HepG2 (cell line): ENCODE results near the gene DENND1C. TPM values are rescaled to one million over a fixed set of nuclear protein-coding genes. Genes with fewer than 3 reads are reported as not detected.

Experiments used
- ATAC-seq: fragments of 200-7000 bp; cut with Tn5 transposase; 3 replicates; pipeline ENCODE4 v1.9.1; 2020; ENCODE audit warnings: mild to moderate bottlenecking, moderate library complexity
- BruUV-seq: library from RNA; stranded (reverse); fragments of 400-500 nt; replicated peaks from 2 replicates; lab custom pipeline; 2021; lab: Mats Ljungman, UMichigan
- CTCF ChIA-PET: fragments of 300-600 bp; formaldehyde crosslinking; extraction: SDS; loops from one replicate; lab custom pipeline; 2021; ENCODE audit warnings: low total read pairs, inconsistent platforms, low intra/inter-chr PET ratio; lab: Yijun Ruan, JAX
- POLR2A ChIA-PET: fragments of 350-600 bp; sonication (Branson Sonifier 250); formaldehyde crosslinking; loops from one replicate; lab custom pipeline; 2020; ENCODE audit warnings: antibody characterized with exemption, inconsistent platforms; lab: Yijun Ruan, JAX
- DNase-seq: peaks from one replicate; pipeline ENCODE4 v3.0.0-alpha.2; 2015; ENCODE audit warnings: low spot score
- FAIRE-seq: peaks from 3 replicates; lab custom pipeline; 2011; peaks lifted over from hg19 to GRCh38; lab: Jason Lieb, UNC
- H2AFZ ChIP-seq: one replicate; pipeline ENCODE4 v1.6.1; 2011; ENCODE audit warnings: low read length, inconsistent platforms
- H3K27ac ChIP-seq: fragments of 300-600 bp; 3 replicates; pipeline ENCODE4 v1.8.0; 2011; ENCODE audit warnings: mixed run types, mild to moderate bottlenecking, mixed read lengths, low read length, inconsistent platforms; ENCODE audit not compliant: insufficient read depth; ENCODE audit errors: extremely low read length
- H3K27me3 ChIP-seq, 2 experiments: fragments of 200-600 bp in 1 of 2; 2 replicates in 1 of 2; 3 replicates in 1 of 2; pipeline versions ENCODE4 v1.6.0 to v1.8.0; 2011; ENCODE audit warnings: low read length in 2 of 2, mild to moderate bottlenecking in 2 of 2, moderate library complexity in 2 of 2, inconsistent platforms in 1 of 2; ENCODE audit not compliant: insufficient read depth in 2 of 2, control insufficient read depth in 1 of 2
- H3K36me3 ChIP-seq, 2 experiments: fragments of 200-600 bp in 1 of 2; replicated peaks in 1 of 2; 2 replicates in 1 of 2; 3 replicates in 1 of 2; pipeline versions ENCODE4 v1.5.1 to v1.8.0; 2011; ENCODE audit warnings: low read length in 2 of 2, inconsistent platforms in 1 of 2; ENCODE audit not compliant: insufficient read depth in 2 of 2, control insufficient read depth in 1 of 2
- H3K4me1 ChIP-seq: 2 replicates; pipeline ENCODE4 v1.5.1; 2012; ENCODE audit warnings: low read length, inconsistent platforms; ENCODE audit not compliant: insufficient read depth
- H3K4me2 ChIP-seq: 2 replicates; pipeline ENCODE4 v1.6.0; 2011; ENCODE audit warnings: low read depth, low read length, inconsistent platforms
- H3K4me3 ChIP-seq, 3 experiments: fragments of 200-600 bp in 1 of 3; sonication (generic), shearing (Covaris generic) in 1 of 3; replicated peaks in 1 of 3; 2 replicates each; pipeline ENCODE4 v1.5.1; 2011 to 2016; ENCODE audit warnings: low read length in 3 of 3, inconsistent platforms in 2 of 3, low read depth in 2 of 3, mild to moderate bottlenecking in 2 of 3, control low read depth in 1 of 3, mixed read lengths in 1 of 3; ENCODE audit not compliant: insufficient read depth in 1 of 3
- H3K79me2 ChIP-seq: one replicate; pipeline ENCODE4 v1.6.1; 2011; ENCODE audit warnings: low read length, inconsistent platforms; ENCODE audit not compliant: insufficient read depth
- H3K9ac ChIP-seq: 2 replicates; pipeline ENCODE4 v1.6.0; 2011; ENCODE audit warnings: mild to moderate bottlenecking, low read depth, low read length, inconsistent platforms; ENCODE audit not compliant: insufficient read depth
- H3K9me3 ChIP-seq: 2 replicates; pipeline ENCODE4 v1.5.1; 2012; ENCODE audit warnings: mild to moderate bottlenecking, low read length
- H4K20me1 ChIP-seq: 2 replicates; pipeline ENCODE4 v1.6.0; 2011; ENCODE audit warnings: inconsistent platforms, mild to moderate bottlenecking, low read length, moderate library complexity; ENCODE audit not compliant: insufficient read depth
- GRHL1 ChIP-seq: sonication (generic); formaldehyde crosslinking; conservative IDR thresholded peaks from 2 replicates; pipeline ENCODE4 v1.8.0; 2022; ENCODE audit warnings: missing genetic modification reagents
- HNF4A ChIP-seq: sonication (generic); formaldehyde crosslinking; IDR thresholded peaks from 2 replicates; pipeline ENCODE4 v1.4.0; 2020; ENCODE audit warnings: missing genetic modification reagents
- HOXA7 ChIP-seq: sonication (generic); formaldehyde crosslinking; IDR thresholded peaks from 2 replicates; pipeline ENCODE4 v1.8.1; 2022; ENCODE audit warnings: mild to moderate bottlenecking, missing genetic modification reagents, moderate library complexity
- KDM5B ChIP-seq: sonication (generic); formaldehyde crosslinking; IDR thresholded peaks from 2 replicates; pipeline ENCODE4 v1.4.0; 2020; ENCODE audit warnings: missing genetic modification reagents, mild to moderate bottlenecking, borderline replicate concordance
- MAX ChIP-seq: IDR thresholded peaks from 2 replicates; pipeline ENCODE4 v1.6.1; 2012; ENCODE audit warnings: inconsistent platforms
- MEIS1 ChIP-seq: sonication (generic); formaldehyde crosslinking; IDR thresholded peaks from 2 replicates; pipeline ENCODE4 v1.9.0; 2021; ENCODE audit warnings: mild to moderate bottlenecking, missing genetic modification reagents, moderate library complexity, borderline replicate concordance
- SMYD3 ChIP-seq: sonication (generic); formaldehyde crosslinking; IDR thresholded peaks from 2 replicates; pipeline ENCODE4 v1.8.1; 2023; ENCODE audit warnings: mild to moderate bottlenecking, missing genetic modification reagents
- THAP11 ChIP-seq: IDR thresholded peaks from 2 replicates; pipeline ENCODE4 v1.6.1; 2016; ENCODE audit warnings: missing biosample characterization, missing genetic modification reagents
- ZNF142 ChIP-seq: sonication (generic); formaldehyde crosslinking; IDR thresholded peaks from 2 replicates; pipeline ENCODE4 v1.4.0; 2020; ENCODE audit warnings: missing genetic modification reagents
- ZNF18 ChIP-seq: sonication (generic); formaldehyde crosslinking; IDR thresholded peaks from 2 replicates; pipeline ENCODE4 v1.8.0; 2022; ENCODE audit warnings: mild to moderate bottlenecking, missing genetic modification reagents; ENCODE audit not compliant: insufficient replicate concordance
- ZNF580 ChIP-seq: IDR thresholded peaks from 2 replicates; pipeline ENCODE4 v1.6.1; 2016; ENCODE audit warnings: low read depth, borderline replicate concordance
- WGBS: methylation state at CpG from one replicate; pipeline ENCODE4 v1.1.6; 2017; ENCODE audit warnings: low lambda C conversion rate; 5-methylcytosine and 5-hydroxymethylcytosine counted together
- in situ Hi-C: cut with HindIII; loops from 2 replicates; pipeline ENCODE4 v1.10.0; 2017; ENCODE audit warnings: low pct_unique_long_range_greater_than_20kb; ENCODE audit not compliant: extremely low pct_ligation_motif_present
- intact Hi-C: fragments of 100-400 bp; cut with micrococcal nuclease; formaldehyde crosslinking; loops from one replicate; pipeline ENCODE4 v1.10.0; 2022; ENCODE audit not compliant: unreplicated experiment
- polyA plus RNA-seq, 8 experiments: library from polyadenylated mRNA; depleted of rRNA in 3 of 8; stranded (reverse) in 7 of 8; unstranded in 1 of 8; fragments of >200 nt; fragmentation: Illumina TruSeq in 4 of 8; extraction: Trizol in 4 of 8; gene quantifications; 2 replicates each; pipeline versions ENCODE4 v1.2.1 to v1.2.3, GENCODE V29; 2011 to 2016; ENCODE audit warnings: low read depth in 4 of 8, missing spikeins in 1 of 8, mixed read lengths in 1 of 8; ENCODE audit not compliant: insufficient read depth in 1 of 8
- total RNA-seq, 5 experiments: library from RNA; depleted of rRNA; stranded (reverse); fragments of >200 nt; fragmentation: Illumina TruSeq; extraction: Trizol; gene quantifications; 2 replicates each; pipeline ENCODE4 v1.2.3, GENCODE V29; 2016; ENCODE audit warnings: low read depth in 1 of 5

The DENND1C gene
- total and polyA plus RNA-seq, 2 of the 13 experiments (the other 11 are each of a cell fraction or from before 2014, with no cell fraction given), result 0.04 to 0.73 TPM

GRCh38 chr19:6509118-6509971 lies 27.8 kb upstream of the DENND1C start:
- ATAC-seq, result peak; percentile 78
- ChIA-PET POLR2A (no interaction called here), CTCF (no interaction called here)
- H3K4me1 ChIP-seq, result peaks cover 54% of the 10 kb centered on the region
- H3K4me2 ChIP-seq, result peak overlapping the region; percentile 57
- H3K27me3 ChIP-seq, result no peaks in the 10 kb centered on the region
- no peaks in the 10 kb centered on the region for H3K9me3 ChIP-seq
- intact Hi-C loops, result no loop called here
- peak overlapping the region in 1 of 3 experiments; percentile 29; a peak in 2 of 6 replicates for H3K4me3 ChIP-seq
- FAIRE-seq, result no peak
- H4K20me1 ChIP-seq, result no peaks in the 10 kb centered on the region
- H3K36me3 ChIP-seq, result no peaks in the 10 kb centered on the region
- DNase-seq, result peak; percentile 81
- no peaks in the 10 kb centered on the region for H3K79me2 ChIP-seq
- H3K9ac ChIP-seq, result no peak overlapping the region
- H2AFZ ChIP-seq, result no peak overlapping the region
- H3K27ac ChIP-seq, result peak overlapping the region; percentile 40
- in situ Hi-C loops, result no loop called here
- no TSS peak for BruUV-seq
- under 1% methylated on average over 17 of the region's 20 CpGs for WGBS
- TF ChIP-seq GRHL1 (CRISPR knock-in tag) (no peak), HOXA7 (CRISPR knock-in tag) (no peak), HNF4A (CRISPR knock-in tag) (peak; percentile 34; the same call in 1 of the 2 replicates), ZNF18 (no peak), SMYD3 (CRISPR knock-in tag) (no peak), MEIS1 (CRISPR knock-in tag) (peak; percentile 22; the same call in 1 of the 2 replicates), THAP11 (CRISPR knock-in tag) (peak; percentile 77), ZNF142 (CRISPR knock-in tag) (0 out of 2 replicates have a peak, but pooled peaks have one; percentile 54), ZNF580 (CRISPR knock-in tag) (no peak), MAX (peak; percentile 80), KDM5B (CRISPR knock-in tag) (peak; percentile 61; the same call in 1 of the 2 replicates)
